ENCODE results near the gene SLC47A2.
A peak's percentile ranks its signal among the peaks of the same experiment; 100 is the strongest.
"Not testable (repeated sequence)": the region's sequence is repeated elsewhere in the genome, so short reads cannot be mapped to it uniquely, and the experiment has no call there.

Gene SLC47A2

GRCh38 chr17:19706791-19707727, 9.3 kb downstream of the SLC47A2 start:
- DNase-seq, result peak; percentile 83

GRCh38 chr17:19705771-19706770, 10.3 kb downstream of the SLC47A2 start:
- peak; percentile 41 for DNase-seq

- no peak for DNase-seq
Measured at GRCh38 chr17:19705201-19705600, 11.2 kb downstream of the SLC47A2 start.

DNA sequence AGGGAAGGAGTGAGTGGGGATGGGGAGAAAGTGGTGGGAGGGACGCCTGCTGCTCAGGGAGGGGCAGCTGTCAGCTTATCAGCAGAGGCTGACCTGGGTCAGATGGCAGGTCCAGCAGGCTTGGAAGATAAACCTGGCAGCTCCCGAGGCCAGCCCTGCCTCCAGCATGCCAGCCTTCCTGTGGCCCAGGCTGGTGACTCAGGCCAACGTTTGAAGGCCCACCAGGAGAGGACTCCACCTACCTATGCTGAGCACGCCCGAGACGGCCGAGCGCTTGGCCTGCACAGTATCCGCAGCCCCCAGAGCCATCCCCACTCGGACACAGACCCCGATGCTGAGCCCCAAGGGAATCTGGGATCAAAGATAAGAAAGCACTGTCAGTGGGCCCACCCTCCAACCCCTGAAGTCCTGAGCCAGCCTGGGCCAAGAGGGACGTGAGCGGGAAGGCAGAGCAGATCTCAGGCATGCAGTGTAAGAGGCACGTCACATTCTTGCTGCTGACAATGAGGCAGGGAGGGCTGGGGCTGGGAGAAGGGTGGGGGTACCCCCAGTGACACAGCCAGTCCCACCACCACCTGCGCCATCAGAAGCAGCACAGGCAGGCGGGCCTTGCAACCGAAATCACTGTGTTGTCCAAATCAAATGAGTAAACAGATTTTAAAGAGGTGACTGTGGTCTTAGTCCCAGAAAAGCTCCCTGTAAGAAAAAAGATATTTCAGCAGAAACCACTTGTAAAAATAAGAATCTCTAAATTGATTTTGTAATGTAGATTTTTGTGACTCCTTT, 12.4 kb downstream of the SLC47A2 start:
- no peak for DNase-seq

GRCh38 chr17:19703106-19703827, 13.1 kb downstream of the SLC47A2 start:
- peak; percentile 58 for DNase-seq

GRCh38 chr17:19702217-19702641, 14.2 kb downstream of the SLC47A2 start:
- no peak for DNase-seq

- DNase-seq, result no peak
Measured at GRCh38 chr17:19686400-19687090, 29.8 kb downstream of the SLC47A2 start.

- DNase-seq, result not testable (repeated sequence)
Measured at GRCh38 chr17:19684909-19685580, 31.3 kb downstream of the SLC47A2 start.

DNA sequence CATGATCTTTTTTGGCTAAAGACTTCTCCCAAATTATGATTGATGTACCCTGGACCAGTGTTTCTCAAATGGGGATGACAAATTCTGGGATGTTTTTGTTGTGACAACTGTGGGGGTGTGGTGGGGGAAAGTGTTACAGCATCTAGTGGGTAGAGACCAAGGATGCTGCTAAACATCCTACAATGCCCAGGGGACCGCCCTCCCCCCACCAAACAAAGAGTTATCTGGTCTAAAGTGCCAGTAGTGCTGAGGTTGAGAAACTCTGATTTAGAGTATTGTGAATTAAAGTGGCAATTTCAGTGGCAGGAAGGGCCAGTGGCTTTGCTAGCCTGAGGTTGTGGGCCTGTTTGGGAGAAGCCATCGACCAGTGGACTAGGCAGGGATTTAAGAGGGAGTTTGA, 33.3 kb downstream of the SLC47A2 start:
- DNase-seq, result no peak

GRCh38 chr17:19678581-19679453, 37.6 kb downstream of the SLC47A2 start:
- no peak for DNase-seq

DNA sequence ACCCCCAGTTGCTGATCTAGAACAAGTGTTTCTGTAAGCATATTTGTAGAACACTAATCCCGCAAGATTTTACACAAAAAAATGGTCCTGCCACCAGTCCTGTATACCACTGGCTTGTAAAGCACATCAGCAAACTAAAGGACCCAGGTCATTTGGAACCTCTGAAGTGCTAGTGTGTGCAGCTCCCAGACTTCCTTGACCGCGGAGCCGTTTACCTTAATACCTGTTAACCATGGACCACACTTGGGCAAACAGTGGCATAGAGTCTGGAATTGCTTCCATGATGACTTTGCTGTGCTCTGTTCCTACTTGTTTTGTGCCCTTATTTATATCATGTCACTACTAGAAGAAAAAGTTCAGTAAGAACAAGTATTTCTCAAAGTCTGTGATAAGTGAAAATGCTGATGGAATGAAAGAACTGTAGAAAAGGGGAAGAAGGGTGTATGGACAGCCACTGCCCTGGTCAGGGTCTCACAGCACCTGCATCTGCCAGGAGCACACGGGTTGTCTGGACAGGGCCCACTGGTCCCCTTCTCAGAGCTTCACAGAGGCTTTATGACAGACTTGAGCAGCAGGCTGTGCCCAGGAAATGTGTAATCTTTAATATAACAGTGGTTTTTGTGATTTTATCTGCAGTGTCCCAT, 38.5 kb downstream of the SLC47A2 start:
- DNase-seq, result no peak

DNA sequence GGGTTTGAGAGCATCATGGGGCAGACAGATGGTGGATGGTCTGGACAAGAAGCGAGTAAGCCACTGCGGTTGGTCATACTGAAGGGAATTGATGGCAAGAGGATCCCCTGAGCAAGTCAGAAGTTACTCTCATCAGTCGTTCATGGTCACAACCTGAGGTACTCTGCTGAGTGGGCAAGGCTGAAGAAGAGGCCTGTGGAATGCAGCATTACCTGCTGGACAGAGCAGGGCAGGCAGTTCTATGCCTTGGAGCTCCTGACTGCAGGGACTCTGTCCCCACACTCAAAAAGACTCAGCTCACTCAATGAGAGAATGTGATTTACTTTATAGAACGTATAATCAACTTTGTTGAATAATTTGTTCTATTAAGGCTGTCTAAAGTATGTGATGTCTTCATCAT, 39.5 kb downstream of the SLC47A2 start:
- no peak for DNase-seq

GRCh38 chr17:19673623-19674022, 42.8 kb downstream of the SLC47A2 start:
- no peak for DNase-seq

DNA sequence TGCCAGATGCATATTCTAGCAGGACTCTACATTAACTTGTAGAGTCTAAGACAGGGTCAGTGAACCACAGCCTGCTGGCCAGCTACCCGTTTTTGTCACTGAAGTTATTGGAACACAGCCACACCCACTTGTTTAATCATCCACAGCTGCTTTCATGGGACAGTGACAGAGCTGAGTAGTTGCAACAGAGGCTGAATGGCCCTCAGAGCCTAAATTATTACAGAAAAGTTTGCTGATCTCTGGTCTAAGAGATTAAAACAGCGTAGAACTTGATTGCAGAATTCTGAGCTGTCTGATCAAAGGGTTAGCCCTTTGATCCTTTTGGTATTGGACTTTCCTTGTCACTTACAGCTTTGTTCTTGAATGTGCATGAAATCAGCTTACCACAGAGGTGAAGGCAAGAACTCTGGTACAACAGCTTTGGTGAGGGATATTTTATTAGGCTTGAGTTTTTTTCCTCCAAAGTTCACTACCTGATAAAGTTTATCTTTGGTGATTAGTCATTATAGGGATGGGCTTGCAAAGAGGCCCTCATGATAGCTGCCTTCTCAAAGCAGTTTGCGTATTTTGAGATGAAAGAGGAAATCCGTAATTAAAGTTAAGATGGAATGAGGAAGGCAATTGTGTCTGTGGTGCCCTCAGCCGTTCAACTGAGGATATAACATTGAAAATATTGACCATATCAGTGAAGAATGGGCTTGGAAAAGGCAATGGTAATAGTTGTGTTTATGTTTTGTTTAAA, 44.2 kb downstream of the SLC47A2 start:
- DNase-seq, result no peak

- DNase-seq, result no peak
Measured at GRCh38 chr17:19671433-19671832, 45.0 kb downstream of the SLC47A2 start.

GRCh38 chr17:19670908-19671307, 45.5 kb downstream of the SLC47A2 start:
- no peak for DNase-seq

DNA sequence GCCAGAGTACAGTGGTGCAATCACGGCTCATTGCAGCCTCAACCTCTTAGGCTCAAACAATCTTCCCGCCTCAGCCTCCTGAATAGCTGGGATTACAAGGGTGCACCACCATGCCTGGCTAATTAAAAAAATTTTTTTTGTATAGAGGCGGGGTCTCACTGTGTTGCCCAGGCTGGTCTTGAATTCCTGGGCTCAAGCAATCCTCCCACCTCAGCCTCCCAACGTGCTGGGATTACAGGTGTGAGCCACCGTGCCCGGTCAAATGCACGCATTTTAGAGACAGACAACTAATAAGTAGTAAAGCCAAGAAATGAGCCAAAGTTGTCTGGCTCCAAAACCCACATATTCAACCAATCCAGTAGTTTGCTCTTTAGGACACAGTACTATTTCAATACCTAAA, 46.7 kb downstream of the SLC47A2 start:
- not testable (repeated sequence) for DNase-seq

DNA sequence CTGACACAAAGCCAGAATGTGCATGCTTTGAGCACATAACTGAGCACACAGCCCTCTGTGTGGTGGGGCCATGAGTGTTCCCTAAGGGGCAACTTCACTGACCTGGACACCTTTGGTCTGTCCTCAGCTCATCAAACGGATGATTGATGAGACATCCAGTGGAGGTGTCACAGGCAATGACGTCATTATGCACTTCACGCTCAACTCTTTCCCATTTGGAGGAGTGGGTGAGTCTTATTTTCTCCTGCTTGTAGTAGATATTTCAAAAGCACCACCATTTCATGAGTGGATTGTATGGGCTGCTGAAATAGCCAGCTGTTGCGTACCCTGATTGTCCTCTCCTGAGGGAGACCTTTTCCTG, 51.6 kb downstream of the SLC47A2 start:
- no peak for DNase-seq

Measured in NCI-H510A treated with DMSO at 0.1 percent for 48 hours (cell line).